ENCODE results near the gene POLR3K.

Gene POLR3K

DNA sequence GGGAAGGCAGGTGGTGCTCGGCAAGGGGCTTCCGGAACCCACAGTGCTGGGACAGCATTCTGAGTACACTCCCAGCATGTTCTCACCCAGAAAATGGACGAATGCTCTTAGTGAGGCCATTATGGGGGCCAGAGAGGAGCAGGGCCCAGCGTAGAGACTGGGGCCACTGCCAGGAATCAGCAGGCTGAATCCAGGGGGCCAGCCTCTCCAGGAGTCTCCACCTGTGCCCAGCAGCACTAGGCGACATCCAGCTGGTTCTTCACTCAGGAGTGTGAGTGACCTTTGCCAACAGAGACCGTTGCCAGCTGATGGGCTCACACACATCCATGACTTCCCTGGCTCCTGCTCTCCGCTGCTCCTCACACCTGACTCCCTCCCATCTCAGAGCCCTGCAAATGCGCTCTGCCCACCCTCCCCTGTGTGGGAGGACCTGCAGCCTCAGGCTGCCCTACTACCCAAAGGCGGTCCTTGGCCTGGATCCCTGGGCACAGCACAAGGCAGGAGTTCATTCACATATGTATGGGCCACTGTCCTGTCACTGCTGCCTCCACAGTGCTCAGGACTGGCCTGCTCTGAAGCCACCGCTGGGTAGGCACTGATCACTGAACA, 13.9 kb upstream of the POLR3K start:
- TF ChIP-seq, protein P1, sequence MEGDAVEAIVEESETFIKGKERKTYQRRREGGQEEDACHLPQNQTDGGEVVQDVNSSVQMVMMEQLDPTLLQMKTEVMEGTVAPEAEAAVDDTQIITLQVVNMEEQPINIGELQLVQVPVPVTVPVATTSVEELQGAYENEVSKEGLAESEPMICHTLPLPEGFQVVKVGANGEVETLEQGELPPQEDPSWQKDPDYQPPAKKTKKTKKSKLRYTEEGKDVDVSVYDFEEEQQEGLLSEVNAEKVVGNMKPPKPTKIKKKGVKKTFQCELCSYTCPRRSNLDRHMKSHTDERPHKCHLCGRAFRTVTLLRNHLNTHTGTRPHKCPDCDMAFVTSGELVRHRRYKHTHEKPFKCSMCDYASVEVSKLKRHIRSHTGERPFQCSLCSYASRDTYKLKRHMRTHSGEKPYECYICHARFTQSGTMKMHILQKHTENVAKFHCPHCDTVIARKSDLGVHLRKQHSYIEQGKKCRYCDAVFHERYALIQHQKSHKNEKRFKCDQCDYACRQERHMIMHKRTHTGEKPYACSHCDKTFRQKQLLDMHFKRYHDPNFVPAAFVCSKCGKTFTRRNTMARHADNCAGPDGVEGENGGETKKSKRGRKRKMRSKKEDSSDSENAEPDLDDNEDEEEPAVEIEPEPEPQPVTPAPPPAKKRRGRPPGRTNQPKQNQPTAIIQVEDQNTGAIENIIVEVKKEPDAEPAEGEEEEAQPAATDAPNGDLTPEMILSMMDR (IDR thresholded peaks at IDR 0.05; ENCODE audit: borderline replicate concordance, insufficient read depth, low read depth, low read length), result no peak
- no peak overlapping the region for H3K4me3 ChIP-seq (ENCODE audit: low read depth, low read length)

DNA sequence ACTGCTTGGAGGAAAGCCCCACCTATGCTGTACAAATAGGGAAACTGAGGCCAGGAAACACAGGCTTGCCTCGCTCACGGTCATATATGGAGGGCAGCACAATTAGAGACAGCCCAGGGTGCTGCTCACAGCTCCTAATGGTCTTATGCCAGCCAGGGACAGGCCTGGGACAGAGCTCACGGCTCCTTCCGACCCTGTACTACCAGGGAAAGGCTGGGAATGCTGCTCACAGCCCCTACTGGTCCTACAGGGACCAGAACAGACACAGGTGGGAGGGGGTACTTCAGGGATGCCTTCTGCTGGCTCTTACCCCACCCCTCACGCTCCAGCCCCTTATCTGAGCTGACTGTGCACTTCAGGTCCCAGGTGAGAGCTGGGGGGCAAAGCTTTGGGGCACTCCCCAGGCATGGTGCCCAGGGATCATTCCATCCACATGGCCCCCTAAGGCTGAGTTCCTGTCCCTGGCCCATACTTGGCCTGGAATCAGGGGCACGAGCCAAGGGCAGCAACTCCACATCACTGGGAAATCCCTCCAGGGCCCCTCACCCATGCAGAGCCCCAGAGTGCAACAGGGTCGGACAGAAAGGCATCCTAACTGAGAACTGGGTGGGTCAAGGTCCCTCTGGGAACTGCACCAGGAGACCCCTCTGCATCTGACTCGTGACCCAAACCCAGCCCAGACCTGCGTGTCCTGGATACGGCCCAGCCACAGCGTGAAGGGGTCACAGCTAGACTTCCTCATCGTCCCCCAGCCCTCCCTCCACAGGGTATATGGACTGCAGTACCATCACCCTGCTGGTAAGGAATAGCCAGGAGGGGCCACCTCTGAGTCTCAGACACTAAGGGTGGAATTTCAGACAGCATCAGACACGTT, 13.1 kb upstream of the POLR3K start:
- no peak overlapping the region for H3K4me3 ChIP-seq (ENCODE audit: low read depth, low read length)
- TF ChIP-seq, protein P1 (IDR thresholded peaks at IDR 0.05; ENCODE audit: borderline replicate concordance, insufficient read depth, low read depth, low read length), result no peak

DNA sequence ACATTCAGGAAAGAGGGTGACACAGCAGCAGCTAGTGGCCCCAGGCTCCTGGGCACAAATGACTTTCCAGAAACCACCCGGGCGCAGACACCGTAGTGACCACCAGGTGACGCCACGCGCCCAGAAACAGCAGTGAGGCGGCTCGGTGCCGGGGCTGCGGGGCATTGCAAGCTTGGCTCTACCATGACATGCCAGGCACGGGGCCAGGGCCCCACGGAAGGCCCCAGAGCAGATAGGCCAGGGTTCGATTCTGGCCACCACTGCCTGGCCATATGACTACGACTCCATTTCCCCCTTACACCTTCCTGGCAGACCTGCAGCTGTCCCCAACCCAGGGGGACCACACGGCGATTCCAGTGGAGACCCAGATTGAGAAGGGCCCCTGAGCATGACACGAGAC, 12.3 kb upstream of the POLR3K start:
- TF ChIP-seq, protein P1 (IDR thresholded peaks at IDR 0.05; ENCODE audit: borderline replicate concordance, insufficient read depth, low read depth, low read length), result peak; percentile 99

DNA sequence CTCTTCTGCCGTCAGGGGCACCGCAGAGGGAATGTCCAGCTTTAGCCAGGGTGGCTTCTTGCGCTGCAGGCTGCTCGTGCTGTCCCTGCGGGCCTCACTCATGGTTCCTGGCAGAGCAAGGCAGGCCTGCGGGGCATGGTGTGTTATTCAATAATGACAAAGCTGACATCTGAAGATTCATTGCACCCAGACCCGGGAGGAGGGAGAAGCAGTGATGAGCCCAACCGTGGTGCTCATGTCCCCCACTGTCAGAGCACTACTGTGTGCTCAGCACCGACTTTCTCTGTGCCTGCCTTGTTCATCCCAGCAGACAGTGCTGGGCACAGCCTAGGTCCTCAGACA, 11.5 kb upstream of the POLR3K start:
- no peak overlapping the region for H3K4me3 ChIP-seq (ENCODE audit: low read depth, low read length)
- TF ChIP-seq, protein P1 (IDR thresholded peaks at IDR 0.05; ENCODE audit: borderline replicate concordance, insufficient read depth, low read depth, low read length), result no peak

More for the DNA sequence above, 12.3 kb upstream of the POLR3K start:
- no peak overlapping the region for H3K4me3 ChIP-seq (ENCODE audit: low read depth, low read length)

DNA sequence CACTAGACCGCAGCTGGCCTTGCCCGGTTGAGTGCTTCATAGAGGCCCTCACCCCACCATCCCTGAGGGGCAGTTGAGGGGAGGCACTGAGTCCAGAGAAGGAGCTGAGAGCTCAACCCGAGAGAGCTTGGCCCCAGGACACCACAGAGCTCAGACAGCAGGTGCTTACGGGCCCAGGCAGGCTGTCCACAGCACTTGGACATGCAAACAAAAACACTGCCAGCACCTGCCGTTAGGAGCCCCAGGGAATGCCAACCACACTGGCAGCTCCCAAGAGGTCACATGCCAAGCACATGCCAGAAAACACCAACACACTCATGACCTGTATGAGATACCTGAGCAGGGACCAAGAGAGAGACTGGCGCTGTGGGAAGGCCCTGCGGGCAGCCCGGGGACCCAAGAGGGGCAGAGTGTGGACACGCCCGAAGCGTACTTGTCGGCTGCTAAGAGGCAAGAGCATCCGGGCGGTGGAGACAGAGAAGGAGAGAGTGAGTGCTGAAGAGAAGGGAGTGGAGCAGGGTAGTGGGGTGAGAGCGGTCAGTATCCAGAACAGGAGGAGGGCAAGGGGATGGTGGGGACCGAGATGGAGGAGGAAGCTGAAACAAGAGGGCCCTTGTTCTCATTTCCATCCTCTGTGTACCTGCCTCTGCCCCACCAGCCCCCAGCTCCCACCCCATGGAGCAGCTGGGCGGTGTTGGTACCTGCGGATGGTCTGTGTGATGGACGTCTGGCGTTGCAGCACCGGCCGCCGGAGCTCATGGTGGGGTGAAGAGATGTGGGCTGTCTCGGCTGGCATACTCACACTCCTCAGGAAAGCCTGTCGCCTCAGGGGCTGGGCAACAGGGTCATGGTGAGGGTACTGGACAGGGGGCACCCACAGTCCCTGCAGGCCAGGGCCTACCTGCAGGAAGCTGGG, 10.8 kb upstream of the POLR3K start:
- TF ChIP-seq, protein P1 (IDR thresholded peaks at IDR 0.05; ENCODE audit: borderline replicate concordance, insufficient read depth, low read depth, low read length), result no peak

DNA sequence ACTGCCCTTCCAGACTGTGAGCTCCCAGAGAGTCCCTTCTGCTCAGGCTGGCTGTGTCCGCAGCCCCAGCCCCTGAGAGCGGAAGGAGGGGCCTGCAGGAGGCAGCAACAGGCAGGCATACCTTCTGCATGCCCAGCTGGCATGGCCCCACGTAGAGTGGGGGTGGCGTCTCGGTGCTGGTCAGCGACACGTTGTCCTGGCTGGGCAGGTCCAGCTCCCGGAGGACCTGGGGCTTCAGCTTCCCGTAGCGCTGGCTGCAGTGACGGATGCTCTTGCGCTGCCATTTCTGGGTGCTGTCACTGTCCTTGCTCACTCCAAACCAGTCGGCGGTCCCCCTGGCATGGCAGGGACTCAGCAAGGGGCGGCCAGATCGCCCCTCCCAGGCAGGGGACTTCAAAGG, 10.1 kb upstream of the POLR3K start:
- TF ChIP-seq, protein P1 (IDR thresholded peaks at IDR 0.05; ENCODE audit: borderline replicate concordance, insufficient read depth, low read depth, low read length), result no peak

More for the DNA sequence above, 10.8 kb upstream of the POLR3K start:
- H3K4me3 ChIP-seq (ENCODE audit: low read depth, low read length), result no peak overlapping the region

More for the DNA sequence above, 10.1 kb upstream of the POLR3K start:
- H3K4me3 ChIP-seq (ENCODE audit: low read depth, low read length), result no peak overlapping the region

All from GM12875 (cell line).